KOPT-K1 (cell line): Measurements from ENCODE around the gene SLTM.
"Not testable (repeated sequence)": the region's sequence is repeated elsewhere in the genome, so short reads cannot be mapped to it uniquely, and the experiment has no call there.

ENCODE experiments used
- H3K27ac ChIP-seq: fragments of 200-600 bp; sonication (generic); 2 replicates; pipeline ENCODE4 v1.5.1; 2016; ENCODE audit warnings: antibody characterized with exemption, mild to moderate bottlenecking, low read depth, low read length; ENCODE audit not compliant: poor library complexity, severe bottlenecking
- H3K36me3 ChIP-seq: fragments of 200-600 bp; sonication (generic); 2 replicates; pipeline ENCODE4 v1.5.1; 2017; ENCODE audit warnings: antibody characterized with exemption, mild to moderate bottlenecking, low read length, moderate library complexity; ENCODE audit not compliant: insufficient read depth
- H3K9me3 ChIP-seq: fragments of 200-600 bp; sonication (generic); 2 replicates; pipeline ENCODE4 v1.5.1; 2017; ENCODE audit warnings: antibody characterized with exemption, low read length, mild to moderate bottlenecking; ENCODE audit not compliant: insufficient read depth, poor library complexity, severe bottlenecking

Gene SLTM

DNA sequence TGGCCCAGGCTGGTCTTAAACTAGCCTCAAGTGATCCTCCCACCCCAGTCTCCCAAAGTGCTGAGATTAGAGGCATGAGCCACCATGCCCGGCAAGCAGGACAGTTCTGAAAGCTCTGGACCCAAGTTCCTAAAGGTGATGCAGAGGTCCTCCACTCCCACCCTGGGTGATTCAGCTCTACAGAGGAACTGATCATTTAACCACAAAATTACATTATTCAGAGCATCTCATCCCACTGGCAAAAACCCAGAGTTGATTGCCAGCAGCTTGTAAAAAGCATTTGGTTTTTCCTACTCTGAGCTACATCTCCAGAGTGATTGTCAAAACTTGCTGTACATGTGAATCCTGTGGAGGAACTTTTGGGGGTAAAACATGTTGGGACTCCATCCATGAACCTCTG is 60.2 kb downstream of the SLTM start:
- Histone ChIP-seq H3K27ac (no peak overlapping the region), H3K36me3 (peaks cover 17% of the 10 kb centered on the region), H3K9me3 (no peaks in the 10 kb centered on the region)

DNA sequence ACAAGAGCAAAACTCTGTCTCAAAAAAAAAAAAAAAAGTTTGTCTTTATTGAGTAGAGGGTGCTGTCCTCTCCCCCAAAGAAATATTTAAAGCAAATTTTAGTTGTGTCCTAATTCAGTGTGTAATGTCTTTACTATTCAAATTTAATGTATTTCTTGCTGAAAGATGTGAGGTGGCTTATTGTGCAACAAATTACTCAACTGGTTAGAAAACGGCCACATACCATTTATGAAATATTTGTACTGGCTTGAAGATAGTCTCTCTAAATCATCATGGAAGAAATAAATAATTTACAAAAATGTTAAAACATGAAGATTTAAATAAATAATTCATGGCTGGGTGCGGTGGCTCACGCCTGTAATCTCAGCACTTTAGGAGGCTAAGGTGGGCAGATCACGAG is 63.0 kb downstream of the SLTM start:
- no peak overlapping the region for H3K27ac ChIP-seq
- H3K9me3 ChIP-seq: no peaks in the 10 kb centered on the region
- H3K36me3 ChIP-seq: no peaks in the 10 kb centered on the region

DNA sequence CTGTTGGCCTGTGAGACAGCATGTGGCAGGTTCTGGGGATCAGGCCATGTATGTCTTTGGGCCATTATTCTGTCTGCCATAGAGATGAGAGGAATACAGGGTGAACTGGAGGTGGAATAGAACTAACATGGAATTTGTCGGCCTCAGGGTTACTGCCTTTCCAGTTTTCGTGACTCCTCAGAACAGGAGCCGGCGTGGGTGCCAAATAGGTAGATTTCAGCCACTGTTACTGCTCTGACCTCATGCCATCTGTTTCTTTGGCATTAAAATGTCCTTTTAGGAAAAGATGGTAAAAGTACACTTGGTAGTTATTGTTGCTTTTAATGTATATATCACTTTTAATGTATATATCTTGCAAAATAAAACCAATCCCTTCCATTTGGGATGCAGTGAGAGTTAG is 65.6 kb downstream of the SLTM start:
- Histone ChIP-seq H3K9me3 (no peaks in the 10 kb centered on the region), H3K36me3 (no peaks in the 10 kb centered on the region), H3K27ac (no peak overlapping the region)

DNA sequence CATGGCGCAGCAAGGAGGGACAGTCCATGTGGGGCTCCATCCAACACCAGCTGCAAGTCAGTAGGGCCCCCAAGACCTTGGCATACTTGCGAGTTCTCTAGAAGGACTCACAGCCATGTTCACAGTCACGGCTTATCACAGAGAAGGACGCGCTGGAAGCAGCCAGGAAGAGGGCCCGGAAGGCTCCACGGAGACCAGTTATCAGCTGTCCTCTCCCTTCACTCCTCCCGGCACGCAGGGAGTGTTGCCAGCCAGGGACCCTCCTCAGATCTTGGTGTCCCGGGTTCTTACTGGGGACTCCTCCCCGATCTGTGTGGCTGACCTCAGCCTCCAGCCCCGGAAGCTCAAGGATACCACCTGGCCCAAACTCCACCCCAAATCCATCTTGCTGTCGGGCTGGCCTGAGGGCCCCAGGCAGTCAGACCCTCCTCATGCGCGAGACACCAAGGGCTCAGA is 68.0 kb downstream of the SLTM start:
- Histone ChIP-seq H3K36me3 (no peaks in the 10 kb centered on the region), H3K27ac (no peak overlapping the region), H3K9me3 (no peaks in the 10 kb centered on the region)

DNA sequence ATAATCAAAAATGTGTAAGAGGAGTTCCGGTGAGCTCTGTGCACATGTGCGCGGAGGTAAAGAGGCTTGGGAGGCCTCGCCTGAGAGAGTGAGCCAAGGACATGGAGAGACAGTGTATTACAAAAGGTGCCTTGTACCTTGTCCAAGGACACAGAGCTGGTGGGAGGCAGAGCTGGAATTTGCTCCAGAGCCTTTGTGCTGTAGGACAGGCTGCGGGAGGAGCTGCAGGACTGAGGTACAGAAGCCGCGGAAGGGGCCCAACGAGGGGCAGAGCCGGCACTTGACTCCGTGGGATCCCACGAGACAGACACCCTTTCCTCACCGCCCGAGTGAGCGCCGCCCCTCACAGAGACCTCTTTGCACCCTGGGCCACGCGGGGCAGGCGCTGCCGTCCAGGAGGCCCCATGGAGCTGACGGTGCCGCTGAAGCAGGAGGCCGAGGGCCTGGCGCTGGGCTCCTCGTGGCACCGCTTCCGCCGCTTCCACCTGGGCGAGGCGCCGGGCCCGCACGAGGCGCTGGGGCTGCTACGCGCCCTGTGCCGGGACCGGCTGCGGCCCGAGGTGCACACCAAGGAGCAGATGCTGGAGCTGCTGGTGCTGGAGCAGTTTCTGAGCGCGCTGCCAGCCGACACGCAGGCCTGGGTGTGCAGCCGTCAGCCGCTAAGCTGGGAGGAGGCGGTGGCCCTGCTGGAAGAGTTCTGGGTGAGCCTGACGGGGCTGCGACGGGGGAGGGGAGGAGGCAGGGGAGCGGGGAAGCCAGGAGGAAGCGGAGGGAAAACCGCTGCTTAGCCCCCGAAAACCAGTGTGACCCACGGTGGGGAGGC is 68.7 kb downstream of the SLTM start:
- H3K27ac ChIP-seq: no peak overlapping the region
- no peaks in the 10 kb centered on the region for H3K9me3 ChIP-seq
- no peaks in the 10 kb centered on the region for H3K36me3 ChIP-seq

DNA sequence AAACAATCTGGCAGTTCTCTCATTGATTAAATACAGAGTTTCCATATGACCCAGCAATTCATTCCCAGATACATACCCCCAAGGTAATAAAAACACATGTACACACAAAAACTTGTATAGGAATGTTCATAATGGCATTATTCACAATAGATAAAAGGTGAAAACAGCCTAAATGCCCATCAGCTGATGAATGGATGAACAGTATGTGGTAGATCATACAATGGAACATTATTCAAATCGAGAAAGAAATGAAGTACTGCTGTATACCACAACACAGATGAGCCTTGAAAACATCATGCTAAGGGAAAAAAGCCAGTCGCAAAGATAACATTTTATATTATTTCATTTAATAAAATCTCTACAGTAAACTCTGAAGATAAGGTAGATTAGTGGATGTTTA is 71.2 kb downstream of the SLTM start:
- Histone ChIP-seq H3K9me3 (no peaks in the 10 kb centered on the region), H3K36me3 (no peaks in the 10 kb centered on the region)

DNA sequence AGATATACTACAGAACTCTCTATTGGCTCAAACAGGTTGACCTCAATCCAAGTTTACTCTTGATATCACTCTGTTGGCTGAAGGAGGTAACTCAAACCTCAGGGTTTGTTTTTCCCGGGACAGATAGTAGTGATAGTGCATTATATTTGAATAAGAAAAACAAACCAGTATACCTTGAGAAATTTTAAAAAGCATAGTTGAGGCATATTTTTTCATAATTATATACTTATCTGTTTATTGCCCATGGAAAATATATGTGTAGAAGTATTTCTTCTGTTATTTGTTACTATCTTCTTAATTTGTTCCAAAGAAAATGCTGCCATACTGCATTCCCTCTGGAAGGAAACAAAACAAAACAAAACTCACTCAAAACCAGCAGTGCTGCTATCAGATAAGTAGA is 76.9 kb downstream of the SLTM start:
- H3K27ac ChIP-seq: not testable (repeated sequence)
- H3K36me3 ChIP-seq: peaks cover 10% of the 10 kb centered on the region

More for the DNA sequence above, 71.2 kb downstream of the SLTM start:
- no peak overlapping the region for H3K27ac ChIP-seq

DNA sequence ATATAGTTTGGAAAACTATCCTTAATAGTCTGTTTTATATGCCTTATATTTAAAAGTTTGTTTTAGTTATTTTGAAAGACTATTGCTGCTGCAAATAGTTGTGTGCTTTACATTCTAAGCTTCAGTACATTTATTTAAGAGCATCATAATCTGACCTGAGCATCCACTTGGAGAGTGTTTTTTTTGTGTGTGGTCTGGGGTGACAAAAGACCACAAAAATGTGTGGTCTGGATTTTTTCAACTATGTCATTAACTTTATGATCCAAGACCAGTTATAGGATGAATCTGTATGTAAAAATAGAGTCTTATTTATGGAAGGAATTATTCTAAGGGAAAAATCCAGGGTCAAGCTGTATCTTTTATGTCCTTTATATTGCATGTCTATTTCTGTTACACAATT is 77.4 kb downstream of the SLTM start:
- peaks cover 10% of the 10 kb centered on the region for H3K36me3 ChIP-seq
- H3K27ac ChIP-seq: no peak overlapping the region
- no peaks in the 10 kb centered on the region for H3K9me3 ChIP-seq

More for the DNA sequence above, 76.9 kb downstream of the SLTM start:
- not testable (repeated sequence) for H3K9me3 ChIP-seq

DNA sequence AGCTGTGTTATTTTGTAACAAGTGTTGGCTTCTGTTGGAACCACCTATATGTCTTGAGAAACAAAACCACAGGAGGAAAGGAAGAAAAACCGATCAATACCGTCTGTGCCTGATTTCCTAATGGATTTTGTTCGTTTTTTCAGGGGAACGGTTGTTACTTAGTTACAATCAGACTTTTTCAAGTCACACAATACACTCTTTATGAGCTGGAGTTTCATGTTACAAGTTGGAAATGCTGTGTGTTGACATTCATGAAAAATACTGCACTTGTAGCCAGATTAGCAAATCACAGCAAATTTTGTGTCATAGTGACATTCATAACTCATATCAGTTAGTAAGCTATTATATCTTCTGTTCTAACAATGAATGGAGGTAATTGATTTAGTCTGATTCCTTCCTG is 78.9 kb downstream of the SLTM start:
- peaks cover 10% of the 10 kb centered on the region for H3K36me3 ChIP-seq
- no peaks in the 10 kb centered on the region for H3K9me3 ChIP-seq
- H3K27ac ChIP-seq: no peak overlapping the region

DNA sequence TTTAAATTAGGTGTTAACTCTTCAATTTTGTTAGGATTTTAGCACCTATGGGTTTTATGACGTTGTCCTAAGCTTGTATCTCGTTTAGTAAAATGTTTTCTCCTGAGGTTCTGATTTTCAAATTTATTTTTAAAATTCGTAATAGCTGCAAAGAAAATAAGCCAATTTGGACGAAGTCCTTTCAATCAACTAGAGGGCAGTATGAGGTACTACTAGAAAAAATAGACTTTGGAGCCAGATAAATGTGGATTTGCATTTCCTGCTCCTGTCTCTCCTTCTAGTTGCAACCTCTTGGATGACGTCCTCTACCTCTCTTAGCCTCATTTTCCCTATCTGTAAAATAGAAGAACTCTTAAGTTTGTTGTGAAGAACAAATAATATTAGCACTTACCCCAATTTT is 81.1 kb downstream of the SLTM start:
- H3K27ac ChIP-seq: no peak overlapping the region
- H3K9me3 ChIP-seq: no peaks in the 10 kb centered on the region
- H3K36me3 ChIP-seq: peaks cover 19% of the 10 kb centered on the region

DNA sequence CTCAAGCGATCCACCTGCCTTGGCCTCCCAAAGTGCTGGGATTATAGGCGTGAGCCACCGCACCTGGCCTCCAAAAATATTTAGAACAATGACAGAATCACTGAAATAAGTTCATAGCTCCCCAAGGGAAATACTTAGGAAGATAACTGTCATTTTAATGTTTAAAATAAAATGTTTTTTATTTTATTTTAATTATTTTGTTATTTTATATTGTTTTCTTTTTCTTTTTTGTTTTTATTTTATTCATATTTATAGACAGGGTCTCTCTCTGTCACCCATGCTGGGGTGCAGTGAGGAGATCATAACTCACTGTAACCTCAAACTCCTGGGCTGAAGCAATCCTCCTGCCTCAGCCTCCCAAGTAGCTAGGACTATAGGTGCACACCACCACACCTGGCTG is 82.3 kb downstream of the SLTM start:
- H3K27ac ChIP-seq, H3K9me3 ChIP-seq: not testable (repeated sequence)
- peaks cover 19% of the 10 kb centered on the region for H3K36me3 ChIP-seq

DNA sequence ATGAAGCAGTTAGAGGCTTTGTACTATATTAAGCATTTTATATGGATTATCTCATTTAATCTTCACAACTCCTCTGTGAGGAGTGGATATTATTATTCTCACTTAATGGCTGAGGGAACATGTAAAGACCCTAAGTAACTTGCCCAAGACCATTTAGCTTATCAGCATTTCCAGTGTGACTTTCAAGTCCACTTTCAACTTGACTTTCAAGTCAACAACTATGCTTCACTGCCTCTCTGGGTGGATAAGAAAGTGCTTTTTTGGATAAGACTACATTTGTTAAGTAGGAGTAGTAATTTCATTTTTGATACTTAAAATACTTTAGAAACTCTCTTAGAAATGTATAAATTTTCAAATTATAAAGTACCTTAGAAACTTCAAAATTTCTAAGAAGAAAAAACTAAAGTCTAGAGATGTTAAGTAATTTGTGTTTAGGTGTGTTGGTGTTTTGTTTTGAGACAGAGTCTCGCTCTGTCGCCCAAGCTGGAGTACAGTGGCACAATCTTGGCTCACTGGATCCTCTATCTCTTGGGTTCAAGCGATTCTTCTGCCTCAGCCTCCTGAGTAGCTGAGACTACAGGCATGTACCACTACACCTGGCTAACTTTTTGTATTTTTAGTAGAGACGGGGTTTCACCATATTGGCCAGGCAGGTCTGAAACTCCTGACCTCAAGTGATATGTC is 90.6 kb downstream of the SLTM start:
- Histone ChIP-seq H3K36me3 (peaks cover 12% of the 10 kb centered on the region; the same call in 1 of the 2 replicates), H3K9me3 (no peaks in the 10 kb centered on the region), H3K27ac (no peak overlapping the region)

DNA sequence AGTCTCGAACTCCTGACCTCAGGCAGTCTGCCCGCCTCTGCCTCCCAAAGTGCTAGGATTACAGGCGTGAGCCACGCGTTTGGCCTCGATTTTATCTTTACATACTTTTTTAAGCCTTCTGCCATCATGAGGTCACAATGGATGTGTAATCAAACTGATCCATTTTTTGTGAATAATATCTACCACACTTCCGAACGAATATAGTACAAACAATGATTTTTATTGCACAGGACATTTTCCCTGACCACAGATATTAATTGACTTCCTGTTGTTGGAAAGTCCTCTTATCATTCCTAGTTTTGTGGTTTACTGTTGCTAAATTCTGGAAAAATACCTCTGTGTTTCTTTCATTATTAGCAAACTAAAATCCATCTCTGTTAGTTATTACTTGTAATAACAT is 93.4 kb downstream of the SLTM start:
- H3K9me3 ChIP-seq: no peaks in the 10 kb centered on the region
- H3K27ac ChIP-seq: no peak overlapping the region
- no peaks in the 10 kb centered on the region for H3K36me3 ChIP-seq

DNA sequence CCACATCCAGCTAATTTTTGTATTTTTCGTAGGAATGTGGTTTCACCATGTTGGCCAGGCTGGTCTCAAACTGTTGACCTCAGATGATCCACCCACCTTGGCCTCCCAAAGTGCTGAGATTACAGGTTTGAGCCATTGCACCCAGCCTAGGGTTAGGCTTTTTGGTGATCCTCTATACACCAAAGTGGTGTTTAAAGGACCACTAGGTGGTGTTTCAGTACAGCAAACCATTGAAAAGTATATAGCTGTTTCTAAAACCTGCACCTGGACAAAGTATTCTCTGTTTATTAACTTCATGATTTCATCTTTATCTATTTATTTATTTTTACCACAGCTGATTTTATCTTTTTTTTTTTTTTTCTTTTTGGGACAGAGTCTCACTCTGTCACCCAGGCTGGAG is 94.0 kb downstream of the SLTM start:
- no peaks in the 10 kb centered on the region for H3K36me3 ChIP-seq
- no peaks in the 10 kb centered on the region for H3K9me3 ChIP-seq
- no peak overlapping the region for H3K27ac ChIP-seq

DNA sequence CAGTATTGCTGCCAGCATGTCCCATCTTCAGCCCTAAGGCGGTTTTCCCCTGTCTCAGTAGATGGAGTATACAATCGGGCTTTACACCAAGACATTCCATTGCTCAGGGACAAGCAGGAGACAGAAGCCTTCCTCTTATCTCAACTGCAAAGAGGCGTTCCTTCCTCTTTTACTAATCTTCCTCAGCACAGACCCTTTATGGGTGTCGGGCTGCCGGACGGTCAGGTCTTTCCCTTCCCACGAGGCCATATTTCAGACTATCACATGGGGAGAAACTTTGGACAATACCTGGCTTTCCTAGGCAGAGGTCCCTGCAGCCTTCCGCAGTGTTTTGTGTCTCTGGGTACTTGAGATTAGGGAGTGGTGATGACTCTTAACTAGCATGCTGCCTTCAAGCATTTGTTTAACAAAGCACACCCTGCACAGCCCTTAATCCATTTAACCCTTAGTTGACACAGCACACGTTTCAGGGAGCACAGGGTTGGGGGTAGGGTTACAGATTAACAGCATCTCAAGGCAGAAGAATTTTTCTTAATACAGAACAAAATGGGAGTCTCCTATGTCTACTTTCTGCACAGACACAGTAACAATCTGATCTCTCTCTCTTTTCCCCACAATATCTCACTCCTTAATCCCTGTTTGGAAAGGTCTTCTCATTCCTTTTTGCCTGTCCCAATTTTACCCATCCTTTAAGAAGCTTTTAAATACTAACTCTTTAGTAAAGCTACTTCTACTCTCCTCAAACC is 99.6 kb downstream of the SLTM start:
- not testable (repeated sequence) for H3K9me3 ChIP-seq, H3K27ac ChIP-seq, H3K36me3 ChIP-seq
